Measurements from ENCODE around the gene CTNNA3.

DNA sequence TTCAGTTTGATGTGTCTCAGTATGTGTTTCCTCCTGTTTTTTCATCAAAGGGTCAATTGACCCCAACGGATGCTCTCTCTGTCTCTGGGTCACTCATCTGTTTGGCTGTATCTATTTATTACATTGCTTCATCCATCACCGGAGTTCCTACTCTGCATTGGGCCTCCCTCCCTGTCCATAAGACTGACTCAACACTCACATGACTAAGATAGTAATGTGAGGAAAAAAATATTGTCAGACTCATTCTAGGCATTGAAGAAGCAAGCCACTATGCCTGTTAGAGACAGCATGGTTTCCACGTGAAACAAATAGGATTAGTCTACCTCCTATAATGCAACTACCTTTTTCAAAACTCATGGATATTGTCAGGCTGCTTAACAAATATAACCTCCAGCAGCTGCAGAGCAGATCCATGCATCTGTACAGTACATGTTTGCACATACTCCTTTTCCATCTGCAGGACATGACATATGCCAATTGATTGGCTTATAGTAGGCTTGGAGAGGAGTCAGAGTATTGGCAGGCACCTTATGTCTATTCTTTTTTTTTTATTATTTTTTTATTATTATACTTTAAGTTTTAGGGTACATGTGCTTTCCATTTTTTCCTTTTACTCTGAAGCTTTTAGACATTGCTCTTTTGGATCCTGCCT lies 495.0 kb downstream of the CTNNA3 start:
- TF ChIP-seq POLR2A (IDR thresholded peaks at IDR 0.05): no peak
- TF ChIP-seq, protein P1, sequence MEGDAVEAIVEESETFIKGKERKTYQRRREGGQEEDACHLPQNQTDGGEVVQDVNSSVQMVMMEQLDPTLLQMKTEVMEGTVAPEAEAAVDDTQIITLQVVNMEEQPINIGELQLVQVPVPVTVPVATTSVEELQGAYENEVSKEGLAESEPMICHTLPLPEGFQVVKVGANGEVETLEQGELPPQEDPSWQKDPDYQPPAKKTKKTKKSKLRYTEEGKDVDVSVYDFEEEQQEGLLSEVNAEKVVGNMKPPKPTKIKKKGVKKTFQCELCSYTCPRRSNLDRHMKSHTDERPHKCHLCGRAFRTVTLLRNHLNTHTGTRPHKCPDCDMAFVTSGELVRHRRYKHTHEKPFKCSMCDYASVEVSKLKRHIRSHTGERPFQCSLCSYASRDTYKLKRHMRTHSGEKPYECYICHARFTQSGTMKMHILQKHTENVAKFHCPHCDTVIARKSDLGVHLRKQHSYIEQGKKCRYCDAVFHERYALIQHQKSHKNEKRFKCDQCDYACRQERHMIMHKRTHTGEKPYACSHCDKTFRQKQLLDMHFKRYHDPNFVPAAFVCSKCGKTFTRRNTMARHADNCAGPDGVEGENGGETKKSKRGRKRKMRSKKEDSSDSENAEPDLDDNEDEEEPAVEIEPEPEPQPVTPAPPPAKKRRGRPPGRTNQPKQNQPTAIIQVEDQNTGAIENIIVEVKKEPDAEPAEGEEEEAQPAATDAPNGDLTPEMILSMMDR (IDR thresholded peaks at IDR 0.05 in 8 of 11, conservative IDR thresholded peaks at IDR 0.05 in 3 of 11): no peak

Measured in spleen (tissue), 7 donors.